GM13976 (cell line): ENCODE data around the gene KIF1B.
"Not testable (repeated sequence)": the region's sequence is repeated elsewhere in the genome, so short reads cannot be mapped to it uniquely, and the experiment has no call there.

Source experiments
- DNase-seq: peaks from one replicate; pipeline ENCODE4 v3.0.0; 2012; ENCODE audit warnings: low spot score
- CTCF ChIP-seq: IDR thresholded peaks from 2 replicates; pipeline ENCODE4 v1.5.1; 2012; ENCODE audit warnings: borderline replicate concordance, mild to moderate bottlenecking; ENCODE audit not compliant: insufficient read depth; ENCODE audit errors: extremely low read depth, missing control alignments, control extremely low read depth
- in situ Hi-C: fragments of 300-500 bp; cut with MboI; formaldehyde crosslinking; loops from one replicate; pipeline ENCODE4 v1.12.0; 2022; ENCODE audit warnings: low sequenced_read_pairs, mixed read lengths, inconsistent platforms; ENCODE audit not compliant: unreplicated experiment

KIF1B gene

GRCh38 chr1:10421637-10422036, 211.3 kb downstream of the KIF1B start:
- in situ Hi-C loops: no loop called here
- no peak for DNase-seq
- no peak for TF ChIP-seq CTCF

- DNase-seq: no peak
- in situ Hi-C loops: no loop called here
These were observed 213.7 kb downstream of the KIF1B start for GRCh38 chr1:10424034-10424433.

DNA sequence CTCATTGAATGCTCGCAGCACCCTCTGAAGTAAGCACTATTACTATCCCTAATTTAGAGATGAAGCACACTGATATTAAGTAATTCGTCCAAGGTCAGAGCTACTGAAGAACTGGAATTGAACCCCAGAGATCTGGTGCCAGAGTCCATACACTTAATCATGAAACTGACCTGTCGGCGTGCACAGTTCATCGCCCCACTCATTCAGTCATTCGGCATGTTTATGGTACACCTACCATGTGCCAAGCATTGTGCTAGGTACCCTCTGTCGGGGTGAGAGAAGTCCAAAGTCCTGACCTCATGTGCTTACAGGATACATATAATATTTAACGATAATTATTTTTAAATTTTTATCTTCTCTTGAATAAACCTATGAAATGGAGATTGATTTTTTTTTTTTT, 214.3 kb downstream of the KIF1B start:
- in situ Hi-C loops: no loop called here
- TF ChIP-seq CTCF: no peak
- DNase-seq: no peak

More at GRCh38 chr1:10424034-10424433, 213.7 kb downstream of the KIF1B start:
- TF ChIP-seq CTCF: no peak

- DNase-seq, in situ Hi-C loops: not testable (repeated sequence)
These were observed 215.6 kb downstream of the KIF1B start for GRCh38 chr1:10425826-10426534.

- DNase-seq, in situ Hi-C loops: not testable (repeated sequence)
These were observed 216.1 kb downstream of the KIF1B start for GRCh38 chr1:10426535-10426848.

GRCh38 chr1:10428984-10429383, 218.6 kb downstream of the KIF1B start:
- in situ Hi-C loops: no loop called here

GRCh38 chr1:10429868-10430215, 219.5 kb downstream of the KIF1B start:
- no peak for TF ChIP-seq CTCF
- in situ Hi-C loops: loop anchor here (10.0 kb wide), 1 partner anchor 55 kb away; no protein-coding TSS in a partner anchor
- DNase-seq: peak; percentile 40

More at GRCh38 chr1:10428984-10429383, 218.6 kb downstream of the KIF1B start:
- TF ChIP-seq CTCF: no peak
- DNase-seq: no peak
